Stimulated activated CD8-positive, alpha-beta memory T cell treated with anti-CD3 and anti-CD28 coated beads, Interleukin-15, amount 100 ng/mL, for 48 hours (primary cell): ENCODE results near the gene SCYGR1.
"Not testable (repeated sequence)": the region's sequence is repeated elsewhere in the genome, so short reads cannot be mapped to it uniquely, and the experiment has no call there.

Source experiments
- DNase-seq, 2 donors: peaks; one replicate each; pipeline ENCODE4 v3.0.0-alpha.2; 2020; ENCODE audit warnings: low read depth in 2 of 2

The SCYGR1 gene

DNA sequence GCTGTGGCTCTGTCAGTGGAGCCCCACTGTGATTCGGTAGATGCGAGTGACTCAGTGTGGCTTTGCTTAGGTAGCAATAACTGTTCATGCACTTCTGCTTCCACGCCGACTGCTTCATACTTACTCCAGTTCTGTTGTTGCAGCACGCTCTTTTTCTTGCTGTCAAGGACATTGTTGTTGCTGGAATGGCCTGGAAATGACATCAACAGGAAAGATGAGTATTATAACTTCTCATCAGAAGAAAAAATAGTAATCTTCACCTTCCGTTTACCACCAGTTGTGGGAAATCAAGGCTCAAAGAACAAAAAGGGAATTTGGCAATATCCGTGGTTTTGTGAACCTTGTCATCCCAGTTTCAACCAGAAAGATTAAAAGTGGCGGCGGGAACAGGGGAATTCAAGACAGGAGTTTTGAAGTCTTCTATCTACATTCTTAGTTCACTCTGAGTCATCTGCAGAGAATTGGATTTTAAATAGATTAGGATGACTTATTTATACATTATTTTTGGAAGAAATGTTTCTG lies 16.9 kb downstream of the SCYGR1 start:
- no peak for DNase-seq

GRCh38 chr2:227370092-227370491 lies 17.7 kb downstream of the SCYGR1 start:
- DNase-seq = no peak

- no peak for DNase-seq
These were observed 19.2 kb downstream of the SCYGR1 start for GRCh38 chr2:227368574-227368973.

DNA sequence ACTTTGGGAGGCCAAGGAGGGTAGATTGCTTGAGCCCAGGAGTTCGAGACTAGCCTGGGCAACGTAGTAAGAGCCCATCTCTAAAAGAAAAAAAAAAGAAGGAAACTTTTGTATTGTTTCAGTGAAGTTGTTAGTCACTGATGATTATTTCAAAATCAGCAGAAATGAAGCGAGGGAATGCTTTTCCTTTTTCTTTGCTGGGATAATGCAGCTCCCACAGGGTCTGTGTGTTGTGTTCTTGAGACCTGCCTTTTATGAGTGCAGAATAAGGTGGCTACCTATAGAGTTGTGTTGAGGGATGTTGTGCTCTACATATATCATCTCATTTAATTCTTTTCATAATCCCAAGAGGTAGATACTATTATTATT lies 20.3 kb downstream of the SCYGR1 start:
- no peak for DNase-seq

DNA sequence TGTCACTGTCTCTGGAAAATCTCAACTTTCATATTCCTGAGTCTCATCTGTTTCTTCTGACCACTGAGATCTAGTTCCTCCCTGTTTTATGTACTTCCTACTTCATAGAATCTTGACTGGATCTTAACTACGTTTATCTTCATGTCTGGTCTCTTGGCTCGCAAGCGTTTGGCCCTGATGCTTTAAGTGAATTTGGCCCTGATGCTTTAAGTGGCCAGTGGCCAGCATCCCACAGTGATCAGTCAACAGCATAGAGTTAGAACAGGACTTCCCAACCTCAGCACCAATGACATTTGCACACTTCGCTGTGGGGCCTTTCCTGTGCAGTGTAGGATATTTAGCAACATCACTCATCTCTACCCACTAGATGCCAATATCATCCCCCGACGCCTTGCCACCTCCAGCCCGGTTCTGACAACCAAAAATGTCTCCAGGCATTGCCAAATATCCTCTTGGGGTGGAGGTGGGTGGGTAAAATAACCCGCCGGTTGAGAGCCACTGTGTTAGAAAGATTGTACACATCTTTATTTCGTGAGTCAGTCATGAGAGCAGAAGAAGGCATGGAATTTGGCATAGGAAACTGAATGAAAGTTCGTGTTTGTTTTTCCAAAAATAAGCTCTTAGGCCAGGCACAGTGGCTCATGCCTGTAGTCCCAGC lies 20.9 kb downstream of the SCYGR1 start:
- DNase-seq = no peak

DNA sequence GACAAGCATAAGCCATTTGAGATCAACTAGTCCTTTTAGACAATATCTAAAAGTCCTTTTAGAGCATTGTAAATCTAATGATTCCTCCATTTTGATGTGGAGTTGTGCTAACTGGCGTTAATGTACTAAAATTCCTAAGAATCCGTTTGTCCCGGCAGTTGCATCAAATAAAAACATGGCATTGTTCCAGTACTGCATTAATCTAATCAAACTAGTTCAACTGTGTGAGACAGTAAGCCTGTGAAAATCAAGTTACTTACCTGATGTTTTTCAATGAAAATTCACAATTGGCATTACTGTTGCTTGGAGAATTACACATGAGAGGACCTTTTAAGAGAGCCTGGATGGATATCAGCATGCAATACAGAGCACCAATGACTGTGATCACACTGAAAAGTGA lies 21.9 kb downstream of the SCYGR1 start:
- DNase-seq = no peak

GRCh38 chr2:227364585-227365263 lies 23.0 kb downstream of the SCYGR1 start:
- DNase-seq = not testable (repeated sequence)

DNA sequence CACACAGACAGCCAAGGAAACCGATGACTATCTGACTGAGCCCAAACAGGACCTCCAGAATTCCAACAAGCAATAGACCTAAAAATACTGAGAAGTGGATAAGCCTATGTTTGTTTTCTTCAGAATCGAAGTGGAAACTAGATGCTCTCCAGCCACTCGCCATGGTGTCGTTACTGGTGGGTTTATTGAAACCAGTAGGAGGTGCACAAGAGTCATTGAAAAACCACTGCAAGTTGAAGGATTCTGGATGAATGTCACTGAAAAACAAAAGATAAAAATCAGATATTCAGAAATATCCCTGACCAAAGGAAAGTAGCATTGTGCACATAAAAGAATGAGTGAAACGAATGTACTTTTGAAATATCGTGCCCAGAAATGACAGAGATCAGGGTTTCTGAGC lies 24.0 kb downstream of the SCYGR1 start:
- DNase-seq = no peak

DNA sequence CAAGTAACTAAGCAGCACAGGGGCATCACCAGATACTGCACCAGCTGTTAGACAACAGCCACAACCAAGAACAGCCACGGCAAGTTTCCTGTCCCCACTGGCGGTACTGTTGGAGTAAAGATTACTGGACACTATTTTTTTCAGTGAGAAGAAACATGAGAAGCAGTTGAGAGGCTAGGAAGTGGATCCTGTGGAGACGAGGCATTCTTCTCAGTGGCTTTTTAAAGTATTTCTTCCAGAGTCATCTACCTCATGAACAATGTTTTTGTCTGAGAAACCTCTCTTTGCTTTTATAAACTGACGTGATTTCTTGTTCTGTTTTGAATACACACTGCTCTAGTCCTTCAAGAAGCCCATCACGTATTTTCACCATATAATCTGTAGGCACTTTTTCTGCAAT lies 27.4 kb downstream of the SCYGR1 start:
- DNase-seq = no peak

DNA sequence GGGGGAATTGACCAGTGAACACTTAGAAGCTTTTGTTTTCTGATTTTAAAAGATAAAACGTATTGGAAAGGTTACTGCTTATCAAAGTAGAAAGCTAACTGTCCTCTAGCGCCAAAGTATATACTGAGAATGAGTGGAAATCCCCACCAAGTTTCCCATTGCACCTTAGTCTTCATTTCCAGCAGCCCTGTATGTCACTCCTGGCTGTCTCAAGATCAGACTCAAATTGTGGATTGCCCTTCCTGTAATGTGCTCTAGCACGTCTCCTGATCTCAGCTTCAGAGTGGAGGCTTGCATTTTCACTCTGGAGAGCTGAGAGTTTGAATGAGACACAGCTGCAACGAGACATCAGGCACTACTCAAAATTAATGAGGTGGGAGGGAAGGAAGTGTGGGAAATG lies 36.1 kb downstream of the SCYGR1 start:
- DNase-seq = no peak

GRCh38 chr2:227349989-227350612 lies 37.6 kb downstream of the SCYGR1 start:
- no peak for DNase-seq

- DNase-seq = no peak
These were observed 39.4 kb downstream of the SCYGR1 start for GRCh38 chr2:227348324-227348723.

GRCh38 chr2:227347117-227347516 lies 40.6 kb downstream of the SCYGR1 start:
- no peak for DNase-seq

DNA sequence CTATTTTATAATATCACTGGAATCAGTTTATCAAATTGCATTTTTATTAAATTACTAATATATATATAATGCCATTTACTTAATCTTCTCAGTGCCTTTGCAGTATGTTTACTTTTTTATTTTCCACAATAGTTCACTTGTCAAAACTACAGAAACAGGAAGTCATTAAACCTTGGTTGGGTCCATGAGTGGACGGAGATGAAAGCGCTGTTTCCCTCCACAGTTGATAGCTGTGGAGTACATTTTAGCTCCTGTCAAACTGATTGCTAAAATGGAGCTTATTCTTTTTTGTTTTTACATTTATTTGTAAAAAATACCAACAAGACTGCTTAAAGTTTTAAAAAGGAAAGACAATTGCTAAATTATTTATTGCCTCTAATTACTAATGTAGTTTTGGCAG lies 43.5 kb downstream of the SCYGR1 start:
- no peak for DNase-seq

DNA sequence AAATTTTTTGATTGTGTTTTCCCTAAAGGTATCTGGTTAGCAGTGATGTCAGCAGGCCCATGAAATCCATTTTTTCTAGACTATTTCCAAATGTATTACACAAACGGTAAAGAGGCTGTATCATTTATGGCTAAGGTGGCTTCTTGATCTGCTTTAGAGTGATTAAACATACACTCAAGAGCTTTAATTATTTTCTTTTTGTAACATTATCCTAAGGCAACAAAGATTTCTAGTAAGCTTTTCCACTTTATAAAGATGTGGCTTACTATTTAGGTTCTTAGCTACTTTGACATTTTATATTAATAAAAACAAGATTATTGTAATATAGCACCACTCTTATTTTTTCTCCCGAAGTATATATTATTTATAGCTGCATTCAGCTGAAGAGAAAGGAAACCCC lies 46.2 kb downstream of the SCYGR1 start:
- no peak for DNase-seq

DNA sequence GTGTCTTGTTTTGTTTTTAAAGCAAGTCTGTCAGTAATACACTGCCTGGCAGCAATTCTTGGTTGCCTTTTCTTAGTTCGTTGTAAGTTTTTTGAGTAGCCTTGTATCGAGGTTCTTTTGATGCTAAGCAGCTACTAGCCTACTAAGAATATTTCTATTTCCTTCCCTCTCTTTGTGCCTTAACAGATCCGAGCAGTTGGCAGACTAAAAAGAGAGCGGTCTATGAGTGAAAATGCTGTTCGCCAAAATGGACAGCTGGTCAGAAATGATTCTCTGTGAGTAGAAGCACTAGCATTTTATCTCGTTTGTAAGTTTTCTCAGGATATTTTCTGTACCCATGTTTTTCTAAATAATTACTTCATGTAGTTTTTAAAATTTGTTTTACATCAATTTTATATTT lies 47.6 kb downstream of the SCYGR1 start:
- no peak for DNase-seq

GRCh38 chr2:227339098-227339599 lies 48.6 kb downstream of the SCYGR1 start:
- no peak for DNase-seq
